Stimulated activated CD8-positive, alpha-beta memory T cell treated with anti-CD3 and anti-CD28 coated beads, Interleukin-4, amount 100 ng/mL, for 1 hour (primary cell): Measurements from ENCODE around the gene CHRNA4.

ENCODE experiments used
- DNase-seq, 2 donors: peaks; one replicate each; pipeline ENCODE4 v3.0.0-alpha.2; 2020; ENCODE audit warnings: low read depth in 2 of 2, low spot score in 1 of 2

CHRNA4 gene

DNA sequence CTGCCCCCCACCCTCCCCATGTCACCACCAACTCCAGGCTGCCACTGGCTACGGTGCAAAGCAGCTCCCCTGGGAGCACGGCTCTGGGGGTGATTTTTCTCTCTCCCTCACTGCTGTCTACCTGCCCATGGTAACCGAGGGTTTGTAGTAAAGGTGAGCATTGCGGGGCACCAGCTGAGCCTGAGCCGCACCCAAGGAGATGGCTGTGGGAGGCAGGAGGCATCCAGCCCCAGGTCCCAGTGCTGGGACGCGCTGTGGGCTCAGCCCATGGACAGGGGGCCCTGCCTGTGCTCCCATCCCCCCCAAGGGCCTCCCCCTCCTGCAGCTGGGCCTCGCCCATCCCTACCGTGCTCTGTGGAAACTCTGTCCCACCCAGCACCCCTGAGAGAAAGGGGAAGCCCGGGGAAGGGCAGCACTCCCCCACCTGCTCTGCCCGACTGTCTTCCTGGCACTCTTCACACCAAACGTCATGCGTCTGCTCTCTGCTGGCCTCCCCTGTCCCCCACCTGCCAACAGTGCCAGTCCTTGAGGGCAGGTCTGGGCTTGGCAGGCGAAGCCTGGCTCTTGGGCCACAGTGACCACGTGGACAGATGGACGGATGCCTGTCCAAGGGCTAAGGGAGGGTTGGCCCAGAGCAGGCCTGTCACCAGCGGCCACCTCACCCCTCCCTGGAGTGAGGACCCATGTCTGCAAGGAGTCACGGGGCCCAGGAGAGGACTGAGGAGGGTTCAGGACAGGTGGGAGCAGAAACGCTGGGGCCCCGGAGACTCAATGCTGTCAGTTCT is 3.8 kb upstream of the CHRNA4 start:
- DNase-seq, result no peak

GRCh38 chr20:63363981-63364561 is 2.9 kb upstream of the CHRNA4 start:
- DNase-seq, result no peak

DNA sequence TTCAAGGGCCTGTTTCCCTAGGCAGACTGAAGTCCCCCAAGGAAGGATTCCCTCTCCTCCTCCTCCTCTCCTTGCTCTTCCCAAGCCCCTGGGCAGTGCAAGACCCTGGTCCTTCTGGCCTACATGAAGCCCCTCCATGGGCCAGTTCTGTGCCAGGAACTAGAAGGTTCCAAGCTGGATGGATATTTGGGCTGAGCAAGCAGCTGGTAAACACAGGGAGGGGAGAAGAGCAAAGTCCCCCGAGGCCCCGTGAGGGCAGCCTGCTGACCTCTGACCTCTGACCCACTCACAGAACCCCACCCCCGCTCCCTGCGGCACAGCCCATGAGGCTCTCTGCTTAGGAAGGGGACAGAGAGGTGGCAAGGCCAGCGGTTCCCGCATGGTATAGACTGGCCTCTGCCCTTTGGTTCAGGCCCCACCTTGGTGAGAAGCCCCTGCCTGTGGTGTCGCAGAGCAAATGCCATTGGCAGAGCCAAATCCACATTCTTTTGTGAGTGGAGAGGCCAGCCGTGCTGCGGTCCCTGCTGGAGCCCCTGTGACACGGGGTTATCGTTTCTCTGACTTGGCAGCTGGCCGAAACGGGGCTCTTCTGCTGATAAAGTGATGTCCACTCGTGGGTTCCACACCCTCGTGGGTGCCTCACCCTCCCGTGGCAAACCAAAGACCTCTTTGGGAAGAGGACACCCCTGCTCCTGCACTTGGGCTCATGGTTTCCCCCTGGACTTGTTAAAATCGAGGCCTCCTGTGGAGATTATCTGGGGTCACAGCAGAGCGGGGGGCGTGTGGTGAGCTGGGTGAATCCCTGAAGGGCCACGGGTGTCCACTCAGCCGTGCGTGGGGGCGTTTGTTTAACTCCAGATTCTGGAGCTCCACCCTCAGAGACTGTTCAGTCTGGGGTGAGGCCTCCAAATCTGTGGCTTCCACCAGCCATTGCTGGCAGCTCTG is 2.1 kb upstream of the CHRNA4 start:
- no peak for DNase-seq

GRCh38 chr20:63362436-63363009 is 1.4 kb upstream of the CHRNA4 start:
- no peak for DNase-seq

DNA sequence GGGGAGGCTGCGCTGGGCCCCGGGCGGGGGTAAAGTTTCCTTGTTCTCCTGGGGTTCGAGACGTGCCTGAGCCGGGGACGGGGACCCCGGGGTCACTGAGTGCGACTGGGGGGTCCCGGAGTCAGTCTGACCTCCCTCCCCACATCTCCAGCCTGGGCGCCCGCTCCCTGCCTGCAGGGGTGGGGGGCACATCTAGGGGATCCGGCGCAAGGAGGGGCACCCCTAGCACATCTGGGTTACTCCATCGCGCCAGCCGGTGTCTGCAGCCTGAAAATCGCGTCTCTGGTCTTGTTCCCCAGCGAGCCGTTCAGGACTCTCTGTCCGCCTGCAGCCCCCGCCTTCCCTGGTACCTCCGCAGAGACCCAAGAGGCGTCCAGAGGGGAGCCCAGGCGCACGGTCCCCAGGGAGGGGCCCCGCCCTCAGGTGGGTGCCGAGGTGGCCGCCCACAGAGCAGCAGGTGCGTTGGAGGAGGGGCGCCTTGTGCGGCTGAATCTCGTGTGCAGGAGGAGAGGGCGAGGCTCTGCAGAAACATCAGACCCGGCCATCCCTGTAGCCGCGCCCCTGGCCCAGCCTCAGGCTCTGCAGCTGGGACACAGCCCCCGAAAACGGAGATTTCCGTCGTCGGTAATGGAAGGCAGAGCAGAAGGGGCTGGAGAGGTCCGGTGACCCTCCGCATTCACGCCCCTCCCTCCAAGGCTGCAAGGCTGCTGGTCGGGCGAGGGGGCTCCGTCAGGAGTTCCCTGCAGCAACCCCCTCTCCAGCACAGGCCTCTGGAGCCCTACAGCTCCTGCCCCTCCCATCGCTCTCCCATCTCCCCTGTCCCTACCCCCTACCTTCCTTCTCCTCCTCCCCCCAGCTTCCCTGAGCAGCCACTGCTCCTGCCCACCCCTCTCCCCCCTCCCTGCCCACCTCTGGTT is 628 bp upstream of the CHRNA4 start:
- DNase-seq, result no peak

DNA sequence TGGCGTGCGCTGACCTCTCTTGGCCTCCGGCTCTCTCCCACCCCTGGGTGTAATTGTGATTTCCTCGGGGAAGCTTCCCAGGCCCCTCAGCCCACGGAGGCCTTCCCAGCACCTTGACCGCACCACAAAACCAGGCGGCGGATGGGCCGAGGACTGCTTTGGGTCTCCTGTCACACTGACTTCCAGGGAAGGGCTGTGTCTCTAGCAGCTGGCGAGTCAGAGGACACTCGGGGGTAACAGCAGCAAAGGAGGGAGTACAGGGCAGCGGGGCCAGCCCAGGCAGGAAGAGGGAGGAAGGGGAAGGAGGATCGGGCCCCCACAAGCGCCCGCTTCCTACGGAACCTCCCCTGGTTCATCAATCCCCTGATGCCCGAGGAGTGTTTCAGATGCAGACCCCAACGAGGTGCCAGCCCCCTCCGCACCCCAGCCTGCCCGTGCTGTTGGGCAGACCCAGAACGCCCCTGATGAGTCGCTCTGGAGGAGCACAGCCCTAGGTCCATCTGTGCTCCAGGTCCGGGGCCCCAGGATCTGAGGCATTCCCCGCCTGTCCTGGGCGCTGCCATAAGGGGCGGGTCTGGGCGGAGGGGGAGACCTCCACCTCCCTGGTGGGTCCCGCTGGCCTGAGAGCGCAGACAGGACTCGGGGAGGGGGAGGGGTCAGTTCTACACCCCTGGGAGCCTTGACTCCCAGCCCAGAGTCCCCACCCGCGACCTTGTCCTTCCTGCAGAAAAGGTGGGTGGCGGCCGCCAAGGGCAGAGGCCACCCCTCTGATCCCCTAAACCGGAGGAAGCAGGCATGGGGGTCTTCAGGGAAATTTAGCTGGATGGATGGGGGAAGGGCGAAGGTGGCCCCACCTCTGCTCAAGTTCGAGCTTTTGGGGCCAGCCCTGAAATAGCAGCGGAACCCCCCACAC is 956 bp downstream of the CHRNA4 start:
- DNase-seq, result no peak

GRCh38 chr20:63359164-63359934 is 1.8 kb downstream of the CHRNA4 start:
- DNase-seq, result no peak

GRCh38 chr20:63357921-63358905 is 2.9 kb downstream of the CHRNA4 start:
- no peak for DNase-seq

- DNase-seq, result no peak
These were observed 3.9 kb downstream of the CHRNA4 start for GRCh38 chr20:63356931-63357879.

- DNase-seq, result no peak
These were observed 4.6 kb downstream of the CHRNA4 start for GRCh38 chr20:63356511-63356910.

DNA sequence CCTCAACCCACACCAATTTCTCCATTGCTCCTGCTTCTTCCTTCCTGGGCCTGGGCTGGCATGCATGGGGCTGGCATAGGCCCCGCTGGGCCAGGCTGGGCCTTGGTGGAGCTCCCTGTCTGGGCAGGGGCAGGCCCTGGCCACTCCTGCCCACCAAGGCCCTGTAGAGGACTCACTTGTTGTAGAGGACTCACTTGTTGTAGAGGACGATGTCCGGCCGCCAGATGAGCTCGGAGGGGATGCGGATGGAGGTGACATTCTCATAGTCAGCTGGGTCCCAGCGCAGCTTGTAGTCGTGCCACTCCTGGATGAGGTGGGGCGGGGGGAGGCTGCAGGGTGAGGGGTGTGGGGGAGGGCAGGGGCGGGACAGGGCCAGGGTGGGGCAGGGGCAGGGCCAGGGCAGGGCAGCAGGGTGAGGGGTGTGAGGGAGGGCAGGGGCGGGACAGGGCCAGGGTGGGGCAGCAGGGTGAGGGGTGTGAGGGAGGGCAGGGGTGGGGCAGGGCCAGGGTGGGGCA is 5.3 kb downstream of the CHRNA4 start:
- DNase-seq, result no peak

GRCh38 chr20:63354636-63355350 is 6.4 kb downstream of the CHRNA4 start:
- DNase-seq, result no peak

- no peak for DNase-seq
These were observed 8.3 kb downstream of the CHRNA4 start for GRCh38 chr20:63352811-63353221.

- no peak for DNase-seq
These were observed 9.1 kb downstream of the CHRNA4 start for GRCh38 chr20:63351811-63352591.

DNA sequence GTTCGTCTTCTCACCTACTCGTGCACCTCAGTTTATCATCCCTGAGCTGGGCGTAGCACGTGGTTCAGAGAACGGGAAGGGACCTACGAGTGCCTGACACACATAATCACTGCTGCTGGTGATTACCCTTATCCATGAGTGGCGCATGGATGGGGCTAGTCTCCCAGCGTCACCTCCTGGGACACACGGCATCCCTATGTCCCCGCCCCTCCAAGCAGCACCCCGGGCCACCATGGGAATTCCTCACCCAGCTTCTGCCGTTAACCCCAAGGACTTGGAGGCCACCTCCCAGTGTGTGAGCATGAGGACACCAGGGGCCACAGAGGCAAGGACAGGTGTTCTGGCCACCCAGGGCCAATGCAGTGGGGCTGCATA is 9.8 kb downstream of the CHRNA4 start:
- no peak for DNase-seq
